GM12878 (cell line): Measurements from ENCODE around the gene TMEM89.

Source experiments
- ATF2 ChIP-seq: IDR thresholded peaks from 2 replicates; pipeline ENCODE4 v1.6.1; 2012; ENCODE audit warnings: low read length, inconsistent platforms
- MAX ChIP-seq: IDR thresholded peaks from 2 replicates; pipeline ENCODE4 v1.6.1; 2012; ENCODE audit warnings: low read depth, low read length, improper control_type of control experiment
- PBX3 ChIP-seq: IDR thresholded peaks from 2 replicates; pipeline ENCODE4 v1.6.1; 2011; ENCODE audit warnings: mild to moderate bottlenecking, low read depth, low read length, moderate library complexity; ENCODE audit not compliant: insufficient replicate concordance
- SREBF1 ChIP-seq: IDR thresholded peaks from 2 replicates; pipeline ENCODE4 v1.6.1; 2012; ENCODE audit warnings: mild to moderate bottlenecking, low read length
- ZBTB33 ChIP-seq: fragments of 450-650 bp; IDR thresholded peaks from 2 replicates; pipeline ENCODE4 v1.6.1; 2017; ENCODE audit warnings: mild to moderate bottlenecking
- ZNF24 ChIP-seq: fragments of 450-650 bp; IDR thresholded peaks from 2 replicates; pipeline ENCODE4 v1.6.1; 2017; ENCODE audit warnings: antibody characterized with exemption, mild to moderate bottlenecking

GRCh38 chr3:48630407-48630806, 8.8 kb upstream of the TMEM89 start:
- TF ChIP-seq ATF2 (no peak), SREBF1 (no peak), ZBTB33 (no peak), ZNF24 (no peak), PBX3 (no peak), MAX (no peak)
